MM.1S (cell line): ENCODE data around the gene GNAS-AS1.

Source experiments
- DNase-seq: peaks from one replicate; pipeline ENCODE4 v3.0.0-alpha.2; 2015
- H2AFZ ChIP-seq: fragments of 300-600 bp; sonication (generic); 2 replicates; pipeline ENCODE4 v1.6.0; 2016; ENCODE audit warnings: antibody characterized with exemption, low read length
- H3F3A ChIP-seq: fragments of 300-600 bp; sonication (generic); 2 replicates; pipeline ENCODE4 v1.6.1; 2016; ENCODE audit warnings: mild to moderate bottlenecking, antibody characterized with exemption, low read length, moderate library complexity, mixed read lengths; ENCODE audit not compliant: insufficient read depth
- H3K27ac ChIP-seq: fragments of 300-600 bp; sonication (generic); 2 replicates; pipeline ENCODE4 v1.5.1; 2016; ENCODE audit warnings: mild to moderate bottlenecking, low read length
- H3K27me3 ChIP-seq: fragments of 300-600 bp; sonication (generic); replicated peaks from 2 replicates; pipeline ENCODE4 v1.6.0; 2016; ENCODE audit warnings: low read length; ENCODE audit not compliant: insufficient read depth
- H3K36me3 ChIP-seq: fragments of 300-600 bp; sonication (generic); replicated peaks from 2 replicates; pipeline ENCODE4 v1.6.1; 2016; ENCODE audit warnings: mild to moderate bottlenecking, low read length, mixed read lengths; ENCODE audit not compliant: insufficient read depth
- H3K4me1 ChIP-seq: fragments of 300-600 bp; sonication (generic); 2 replicates; pipeline ENCODE4 v1.6.1; 2016; ENCODE audit warnings: low read length, mixed read lengths
- H3K4me2 ChIP-seq: fragments of 300-600 bp; sonication (generic); 2 replicates; pipeline ENCODE4 v1.6.0; 2016; ENCODE audit warnings: low read depth, low read length
- H3K4me3 ChIP-seq: fragments of 300-600 bp; sonication (generic); 2 replicates; pipeline ENCODE4 v1.5.1; 2016; ENCODE audit warnings: low read length, mixed read lengths
- H3K79me2 ChIP-seq: fragments of 300-600 bp; sonication (generic); 2 replicates; pipeline ENCODE4 v1.6.1; 2016; ENCODE audit warnings: mixed run types, low read length, mixed read lengths
- H3K9ac ChIP-seq: fragments of 300-600 bp; sonication (generic); 2 replicates; pipeline ENCODE4 v1.6.1; 2016; ENCODE audit warnings: low read length, mixed read lengths
- H3K9me2 ChIP-seq: fragments of 300-600 bp; sonication (generic); replicated peaks from 2 replicates; pipeline ENCODE4 v1.6.1; 2016; ENCODE audit warnings: mild to moderate bottlenecking, low read length, mixed read lengths; ENCODE audit not compliant: insufficient read depth
- H3K9me3 ChIP-seq: fragments of 300-600 bp; sonication (generic); replicated peaks from 2 replicates; pipeline ENCODE4 v1.6.1; 2016; ENCODE audit warnings: mild to moderate bottlenecking, low read length, mixed read lengths; ENCODE audit not compliant: insufficient read depth
- H4K20me1 ChIP-seq: fragments of 300-600 bp; sonication (generic); 2 replicates; pipeline ENCODE4 v1.6.1; 2016; ENCODE audit warnings: mild to moderate bottlenecking, low read length, moderate library complexity, mixed read lengths; ENCODE audit not compliant: insufficient read depth
- EZH2 ChIP-seq: fragments of 300-600 bp; sonication (generic); optimal IDR thresholded peaks from 2 replicates; pipeline ENCODE3; 2017; ENCODE audit warnings: low read depth, mild to moderate bottlenecking, antibody characterized with exemption, low read length, mixed read lengths
- EZH2phosphoT487 ChIP-seq: fragments of 300-600 bp; sonication (generic); IDR thresholded peaks from 2 replicates; pipeline ENCODE4 v1.6.1; 2018; ENCODE audit warnings: antibody characterized with exemption, low read length
- TF ChIP-seq, protein P1 (sequence below): fragments of 300-600 bp; sonication (generic); IDR thresholded peaks from 2 replicates; pipeline ENCODE4 v1.5.1; 2016; ENCODE audit warnings: antibody characterized with exemption, low read length, mixed read lengths

The GNAS-AS1 gene

DNA sequence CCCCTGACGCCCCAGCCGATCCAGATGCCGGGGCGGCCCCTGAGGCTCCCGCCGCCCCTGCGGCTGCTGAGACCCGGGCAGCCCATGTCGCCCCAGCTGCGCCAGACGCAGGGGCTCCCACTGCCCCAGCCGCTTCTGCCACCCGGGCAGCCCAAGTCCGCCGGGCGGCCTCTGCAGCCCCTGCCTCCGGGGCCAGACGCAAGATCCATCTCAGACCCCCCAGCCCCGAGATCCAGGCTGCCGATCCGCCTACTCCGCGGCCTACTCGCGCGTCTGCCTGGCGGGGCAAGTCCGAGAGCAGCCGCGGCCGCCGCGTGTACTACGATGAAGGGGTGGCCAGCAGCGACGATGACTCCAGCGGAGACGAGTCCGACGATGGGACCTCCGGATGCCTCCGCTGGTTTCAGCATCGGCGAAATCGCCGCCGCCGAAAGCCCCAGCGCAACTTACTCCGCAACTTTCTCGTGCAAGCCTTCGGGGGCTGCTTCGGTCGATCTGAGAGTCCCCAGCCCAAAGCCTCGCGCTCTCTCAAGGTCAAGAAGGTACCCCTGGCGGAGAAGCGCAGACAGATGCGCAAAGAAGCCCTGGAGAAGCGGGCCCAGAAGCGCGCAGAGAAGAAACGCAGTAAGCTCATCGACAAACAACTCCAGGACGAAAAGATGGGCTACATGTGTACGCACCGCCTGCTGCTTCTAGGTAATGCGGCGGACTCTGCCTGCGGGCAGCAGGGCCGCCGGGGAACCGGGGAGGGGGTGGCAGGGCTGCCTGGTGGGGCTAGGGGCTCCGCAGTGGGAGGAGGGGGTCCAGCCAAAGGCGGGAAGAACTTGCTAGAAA, 4.2 kb upstream of the GNAS-AS1 start:
- H3K9me2 ChIP-seq, result no peaks in the 10 kb centered on the region
- peak overlapping the region; percentile 12; the same call in 1 of the 2 replicates for H3K4me2 ChIP-seq
- no peaks in the 10 kb centered on the region for H3K36me3 ChIP-seq
- H3K9ac ChIP-seq, result no peak overlapping the region
- no peaks in the 10 kb centered on the region for H3F3A ChIP-seq
- no peak overlapping the region for H3K4me3 ChIP-seq
- no peaks in the 10 kb centered on the region for H3K9me3 ChIP-seq
- no peak overlapping the region for H2AFZ ChIP-seq
- no peak for DNase-seq
- peaks cover 80% of the 10 kb centered on the region for H3K27me3 ChIP-seq
- no peak overlapping the region for H3K27ac ChIP-seq
- no peaks in the 10 kb centered on the region; the same call in 1 of the 2 replicates for H3K79me2 ChIP-seq
- H3K4me1 ChIP-seq, result no peaks in the 10 kb centered on the region
- TF ChIP-seq EZH2 (no peak), EZH2phosphoT487 (0 out of 2 replicates have a peak, but pooled peaks have one; percentile 72)
- TF ChIP-seq, protein P1, sequence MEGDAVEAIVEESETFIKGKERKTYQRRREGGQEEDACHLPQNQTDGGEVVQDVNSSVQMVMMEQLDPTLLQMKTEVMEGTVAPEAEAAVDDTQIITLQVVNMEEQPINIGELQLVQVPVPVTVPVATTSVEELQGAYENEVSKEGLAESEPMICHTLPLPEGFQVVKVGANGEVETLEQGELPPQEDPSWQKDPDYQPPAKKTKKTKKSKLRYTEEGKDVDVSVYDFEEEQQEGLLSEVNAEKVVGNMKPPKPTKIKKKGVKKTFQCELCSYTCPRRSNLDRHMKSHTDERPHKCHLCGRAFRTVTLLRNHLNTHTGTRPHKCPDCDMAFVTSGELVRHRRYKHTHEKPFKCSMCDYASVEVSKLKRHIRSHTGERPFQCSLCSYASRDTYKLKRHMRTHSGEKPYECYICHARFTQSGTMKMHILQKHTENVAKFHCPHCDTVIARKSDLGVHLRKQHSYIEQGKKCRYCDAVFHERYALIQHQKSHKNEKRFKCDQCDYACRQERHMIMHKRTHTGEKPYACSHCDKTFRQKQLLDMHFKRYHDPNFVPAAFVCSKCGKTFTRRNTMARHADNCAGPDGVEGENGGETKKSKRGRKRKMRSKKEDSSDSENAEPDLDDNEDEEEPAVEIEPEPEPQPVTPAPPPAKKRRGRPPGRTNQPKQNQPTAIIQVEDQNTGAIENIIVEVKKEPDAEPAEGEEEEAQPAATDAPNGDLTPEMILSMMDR, result no peak
- no peaks in the 10 kb centered on the region for H4K20me1 ChIP-seq

DNA sequence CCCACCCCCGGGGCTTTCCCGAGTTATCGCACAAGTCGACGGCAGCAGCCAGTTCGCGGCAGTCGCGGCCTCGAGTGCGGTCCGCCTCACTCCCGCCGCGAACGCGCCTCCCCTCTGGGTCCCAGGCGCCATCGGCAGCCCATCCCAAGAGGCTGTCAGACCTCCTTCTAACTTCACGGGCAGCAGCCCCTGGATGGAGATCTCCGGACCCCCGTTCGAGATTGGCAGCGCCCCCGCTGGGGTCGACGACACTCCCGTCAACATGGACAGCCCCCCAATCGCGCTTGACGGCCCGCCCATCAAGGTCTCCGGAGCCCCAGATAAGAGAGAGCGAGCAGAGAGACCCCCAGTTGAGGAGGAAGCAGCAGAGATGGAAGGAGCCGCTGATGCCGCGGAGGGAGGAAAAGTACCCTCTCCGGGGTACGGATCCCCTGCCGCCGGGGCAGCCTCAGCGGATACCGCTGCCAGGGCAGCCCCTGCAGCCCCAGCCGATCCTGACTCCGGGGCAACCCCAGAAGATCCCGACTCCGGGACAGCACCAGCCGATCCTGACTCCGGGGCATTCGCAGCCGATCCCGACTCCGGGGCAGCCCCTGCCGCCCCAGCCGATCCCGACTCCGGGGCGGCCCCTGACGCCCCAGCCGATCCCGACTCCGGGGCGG, 3.4 kb upstream of the GNAS-AS1 start:
- no peaks in the 10 kb centered on the region; the same call in 1 of the 2 replicates for H3K79me2 ChIP-seq
- H3K9me2 ChIP-seq, result no peaks in the 10 kb centered on the region
- H3K27me3 ChIP-seq, result peaks cover 81% of the 10 kb centered on the region
- TF ChIP-seq EZH2phosphoT487 (no peak), EZH2 (no peak)
- TF ChIP-seq, protein P1, result no peak
- H3K36me3 ChIP-seq, result no peaks in the 10 kb centered on the region
- H3K4me1 ChIP-seq, result no peaks in the 10 kb centered on the region
- no peak for DNase-seq
- H2AFZ ChIP-seq, result no peak overlapping the region
- no peak overlapping the region for H3K4me3 ChIP-seq
- no peak overlapping the region for H3K27ac ChIP-seq
- H4K20me1 ChIP-seq, result no peaks in the 10 kb centered on the region
- H3F3A ChIP-seq, result no peaks in the 10 kb centered on the region
- no peak overlapping the region for H3K4me2 ChIP-seq
- H3K9ac ChIP-seq, result no peak overlapping the region
- no peaks in the 10 kb centered on the region for H3K9me3 ChIP-seq

DNA sequence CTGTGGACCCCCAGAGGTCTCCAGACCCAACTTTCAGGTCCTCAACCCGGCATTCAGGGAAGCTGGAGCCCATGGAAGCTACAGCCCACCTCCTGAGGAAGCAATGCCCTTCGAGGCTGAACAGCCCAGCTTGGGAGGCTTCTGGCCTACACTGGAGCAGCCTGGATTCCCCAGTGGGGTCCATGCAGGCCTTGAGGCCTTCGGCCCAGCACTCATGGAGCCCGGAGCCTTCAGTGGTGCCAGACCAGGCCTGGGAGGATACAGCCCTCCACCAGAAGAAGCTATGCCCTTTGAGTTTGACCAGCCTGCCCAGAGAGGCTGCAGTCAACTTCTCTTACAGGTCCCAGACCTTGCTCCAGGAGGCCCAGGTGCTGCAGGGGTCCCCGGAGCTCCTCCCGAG, 2.8 kb upstream of the GNAS-AS1 start:
- H3F3A ChIP-seq, result no peaks in the 10 kb centered on the region
- H3K9me3 ChIP-seq, result no peaks in the 10 kb centered on the region
- H3K4me1 ChIP-seq, result no peaks in the 10 kb centered on the region
- H3K79me2 ChIP-seq, result no peaks in the 10 kb centered on the region; the same call in 1 of the 2 replicates
- no peak for DNase-seq
- TF ChIP-seq, protein P1, result no peak
- TF ChIP-seq EZH2, result no peak
- TF ChIP-seq EZH2phosphoT487, result no peak
- no peak overlapping the region for H3K9ac ChIP-seq
- no peak overlapping the region for H3K4me2 ChIP-seq
- H3K27ac ChIP-seq, result no peak overlapping the region
- H3K27me3 ChIP-seq, result peaks cover 78% of the 10 kb centered on the region
- H3K9me2 ChIP-seq, result no peaks in the 10 kb centered on the region
- H3K4me3 ChIP-seq, result no peak overlapping the region
- H4K20me1 ChIP-seq, result no peaks in the 10 kb centered on the region
- no peak overlapping the region for H2AFZ ChIP-seq
- no peaks in the 10 kb centered on the region for H3K36me3 ChIP-seq
